Mesothelial cell of epicardium (in vitro differentiated cells): Measurements from ENCODE around the gene RIMBP2. TPM values are rescaled to one million over a fixed set of nuclear protein-coding genes. Genes with fewer than 3 reads are reported as not detected.

Experiments
- DNase-seq, 2 experiments: peaks; one replicate each; pipeline ENCODE4 v3.0.0; 2021; ENCODE audit warnings: low spot score in 2 of 2; ENCODE audit not compliant: unreplicated experiment in 2 of 2
- H3K27ac Mint-ChIP-seq: 2 replicates; pipeline ENCODE4 v1.8.0; 2021; ENCODE audit warnings: mixed read lengths
- H3K27me3 Mint-ChIP-seq: 2 replicates; pipeline ENCODE4 v1.8.0; 2021; ENCODE audit warnings: low read depth, mixed read lengths
- H3K36me3 Mint-ChIP-seq: 2 replicates; pipeline ENCODE4 v1.8.0; 2021; ENCODE audit warnings: mixed read lengths
- H3K4me1 Mint-ChIP-seq: 2 replicates; pipeline ENCODE4 v1.8.0; 2021; ENCODE audit warnings: mixed read lengths
- H3K4me3 Mint-ChIP-seq: 2 replicates; pipeline ENCODE4 v1.8.0; 2021; ENCODE audit warnings: mild to moderate bottlenecking, moderate library complexity, mixed read lengths
- H3K9me3 Mint-ChIP-seq: 2 replicates; pipeline ENCODE4 v1.8.0; 2021; ENCODE audit warnings: mixed read lengths
- total RNA-seq: library from RNA; stranded (reverse); gene quantifications from 3 replicates; pipeline ENCODE4 v1.2.1, GENCODE V29; 2021
- TF ChIP-seq, protein P1 (sequence below): fragments of 200-600 bp; sonication (generic); IDR thresholded peaks from one replicate; pipeline ENCODE4 v1.5.0; 2021; ENCODE audit warnings: antibody characterized with exemption; ENCODE audit not compliant: unreplicated experiment

The RIMBP2 gene
- total RNA-seq, 1 donor from 2014 or later: 8.6 TPM

DNA sequence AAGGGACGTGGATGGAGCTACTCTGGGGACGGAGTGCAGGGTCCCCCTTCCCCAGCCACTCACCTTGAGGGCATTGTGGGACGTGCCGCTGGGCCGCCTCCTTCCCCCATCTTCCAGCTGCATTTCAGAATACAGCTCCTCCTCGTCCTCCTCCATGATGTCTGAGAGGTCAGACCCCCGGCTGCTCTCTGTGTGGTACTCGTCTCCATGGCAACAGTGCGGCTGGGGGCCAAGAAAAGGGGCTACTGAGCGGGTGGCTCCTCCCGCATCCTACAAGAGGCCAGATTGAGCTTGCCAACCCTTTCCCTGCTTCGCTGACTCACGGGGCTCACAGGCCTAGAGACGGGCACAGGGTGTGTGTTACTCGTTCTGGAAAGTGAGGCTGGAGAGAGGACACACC is 288.0 kb downstream of the RIMBP2 start:
- TF ChIP-seq, protein P1, sequence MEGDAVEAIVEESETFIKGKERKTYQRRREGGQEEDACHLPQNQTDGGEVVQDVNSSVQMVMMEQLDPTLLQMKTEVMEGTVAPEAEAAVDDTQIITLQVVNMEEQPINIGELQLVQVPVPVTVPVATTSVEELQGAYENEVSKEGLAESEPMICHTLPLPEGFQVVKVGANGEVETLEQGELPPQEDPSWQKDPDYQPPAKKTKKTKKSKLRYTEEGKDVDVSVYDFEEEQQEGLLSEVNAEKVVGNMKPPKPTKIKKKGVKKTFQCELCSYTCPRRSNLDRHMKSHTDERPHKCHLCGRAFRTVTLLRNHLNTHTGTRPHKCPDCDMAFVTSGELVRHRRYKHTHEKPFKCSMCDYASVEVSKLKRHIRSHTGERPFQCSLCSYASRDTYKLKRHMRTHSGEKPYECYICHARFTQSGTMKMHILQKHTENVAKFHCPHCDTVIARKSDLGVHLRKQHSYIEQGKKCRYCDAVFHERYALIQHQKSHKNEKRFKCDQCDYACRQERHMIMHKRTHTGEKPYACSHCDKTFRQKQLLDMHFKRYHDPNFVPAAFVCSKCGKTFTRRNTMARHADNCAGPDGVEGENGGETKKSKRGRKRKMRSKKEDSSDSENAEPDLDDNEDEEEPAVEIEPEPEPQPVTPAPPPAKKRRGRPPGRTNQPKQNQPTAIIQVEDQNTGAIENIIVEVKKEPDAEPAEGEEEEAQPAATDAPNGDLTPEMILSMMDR: no peak
- H3K9me3 Mint-ChIP-seq: no peaks in the 10 kb centered on the region
- H3K27ac Mint-ChIP-seq: no peak overlapping the region
- no peaks in the 10 kb centered on the region for H3K27me3 Mint-ChIP-seq
- no peaks in the 10 kb centered on the region for H3K4me1 Mint-ChIP-seq
- H3K36me3 Mint-ChIP-seq: no peaks in the 10 kb centered on the region
- no peak overlapping the region for H3K4me3 Mint-ChIP-seq
- DNase-seq: no peak

DNA sequence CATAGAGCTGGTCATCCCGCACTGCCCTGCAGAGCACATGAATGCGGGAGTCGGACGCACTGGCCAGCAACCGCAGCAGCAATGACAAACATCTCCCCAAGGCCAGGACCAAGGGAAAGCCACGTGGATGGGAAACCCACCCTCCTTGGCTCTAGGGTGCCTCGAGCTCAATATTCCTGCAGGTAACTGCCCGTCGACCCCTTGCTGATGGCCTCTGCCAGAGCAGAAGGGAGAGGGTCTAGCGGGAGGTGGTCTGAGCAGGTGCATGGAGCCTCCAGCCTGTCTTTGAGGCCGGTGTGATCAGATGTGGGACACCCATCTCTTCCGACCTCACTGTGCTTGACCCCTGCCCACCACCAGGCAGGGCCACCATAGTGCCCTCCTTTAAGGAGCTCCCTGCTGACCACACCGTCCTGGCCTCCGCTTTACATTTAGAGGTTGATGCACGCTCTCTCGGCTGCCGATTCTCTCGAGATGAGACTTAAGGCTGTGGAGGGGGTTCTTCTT is 288.7 kb downstream of the RIMBP2 start:
- no peak for DNase-seq
- Mint-ChIP-seq H3K27ac (no peak overlapping the region), H3K4me1 (no peaks in the 10 kb centered on the region)

DNA sequence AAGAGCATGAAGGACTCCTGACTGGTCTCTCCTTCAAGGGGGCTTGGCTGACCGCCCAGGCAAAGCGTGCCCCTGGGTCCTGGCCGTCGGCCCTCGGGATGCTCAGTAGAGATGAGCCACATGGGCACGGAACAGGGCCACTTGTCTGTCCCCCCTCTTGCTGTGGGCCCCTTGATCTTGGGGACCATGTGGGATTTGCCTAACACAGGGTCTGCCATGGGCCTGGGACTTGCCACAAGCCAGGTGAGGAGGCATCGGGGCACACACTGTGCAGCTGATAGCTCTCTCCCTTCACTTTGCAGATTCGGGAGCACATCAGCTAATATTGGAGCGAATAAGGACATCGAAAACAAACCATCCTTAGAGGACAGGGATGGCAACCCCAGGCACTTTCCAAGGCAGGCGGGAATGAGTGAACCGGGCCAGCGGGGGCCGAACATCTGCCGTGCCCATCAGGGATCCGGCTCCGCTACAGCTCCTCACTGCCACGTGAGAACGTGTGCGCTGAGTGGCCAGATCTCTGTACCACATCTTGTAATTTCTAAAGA is 290.3 kb downstream of the RIMBP2 start:
- peaks cover 2% of the 10 kb centered on the region for H3K27me3 Mint-ChIP-seq
- no peaks in the 10 kb centered on the region for H3K4me1 Mint-ChIP-seq
- H3K36me3 Mint-ChIP-seq: no peaks in the 10 kb centered on the region
- H3K27ac Mint-ChIP-seq: no peak overlapping the region
- H3K9me3 Mint-ChIP-seq: no peaks in the 10 kb centered on the region
- no peak overlapping the region for H3K4me3 Mint-ChIP-seq
- TF ChIP-seq, protein P1: no peak
- DNase-seq: no peak

More for the DNA sequence above, 288.7 kb downstream of the RIMBP2 start:
- no peaks in the 10 kb centered on the region for H3K36me3 Mint-ChIP-seq
- TF ChIP-seq, protein P1: no peak
- peaks cover 2% of the 10 kb centered on the region for H3K27me3 Mint-ChIP-seq
- H3K4me3 Mint-ChIP-seq: no peak overlapping the region
- H3K9me3 Mint-ChIP-seq: no peaks in the 10 kb centered on the region

DNA sequence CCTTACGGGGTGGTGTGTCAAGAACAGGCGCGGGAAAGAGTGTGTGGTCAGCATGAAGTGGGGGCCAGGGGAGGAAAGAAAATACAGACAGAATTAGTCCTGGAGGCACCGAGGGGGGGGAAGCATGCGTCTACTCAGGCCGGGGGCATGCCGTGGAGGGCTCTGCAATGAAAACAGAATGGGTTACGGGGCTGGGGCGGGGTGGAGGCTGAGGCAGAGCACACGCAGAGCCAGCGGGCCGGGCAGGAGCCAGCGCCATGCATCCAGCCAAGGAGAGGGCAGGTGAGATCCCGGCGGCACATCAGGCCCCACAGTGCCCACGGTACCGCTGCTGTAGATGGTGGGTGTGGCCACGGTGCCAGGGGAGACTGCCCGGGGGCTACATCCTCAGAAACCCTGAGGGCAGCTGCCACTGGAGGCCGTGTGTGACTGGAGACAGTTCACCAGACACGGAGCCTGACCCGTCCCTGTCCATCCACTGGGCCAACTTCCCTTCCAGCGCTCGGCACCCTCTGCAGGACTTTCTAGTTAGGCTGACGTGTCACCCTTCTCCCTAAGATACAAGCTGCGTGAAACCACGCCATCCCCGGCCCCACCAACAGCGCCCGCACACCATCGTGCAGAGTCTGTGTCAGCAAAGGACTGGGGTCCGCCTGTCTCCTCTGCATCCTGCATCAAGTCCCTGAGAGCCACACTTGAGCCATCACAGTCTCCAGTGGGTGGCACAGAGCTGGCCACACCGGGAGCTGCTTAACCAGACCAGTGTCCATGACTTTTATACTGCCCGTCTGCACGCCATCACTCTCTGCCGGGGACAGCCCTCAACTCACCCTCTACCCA is 291.0 kb downstream of the RIMBP2 start:
- Mint-ChIP-seq H3K4me3 (no peak overlapping the region), H3K4me1 (no peaks in the 10 kb centered on the region), H3K9me3 (no peaks in the 10 kb centered on the region), H3K27me3 (peaks cover 2% of the 10 kb centered on the region), H3K36me3 (no peaks in the 10 kb centered on the region), H3K27ac (no peak overlapping the region)
- no peak for DNase-seq
- TF ChIP-seq, protein P1: no peak

DNA sequence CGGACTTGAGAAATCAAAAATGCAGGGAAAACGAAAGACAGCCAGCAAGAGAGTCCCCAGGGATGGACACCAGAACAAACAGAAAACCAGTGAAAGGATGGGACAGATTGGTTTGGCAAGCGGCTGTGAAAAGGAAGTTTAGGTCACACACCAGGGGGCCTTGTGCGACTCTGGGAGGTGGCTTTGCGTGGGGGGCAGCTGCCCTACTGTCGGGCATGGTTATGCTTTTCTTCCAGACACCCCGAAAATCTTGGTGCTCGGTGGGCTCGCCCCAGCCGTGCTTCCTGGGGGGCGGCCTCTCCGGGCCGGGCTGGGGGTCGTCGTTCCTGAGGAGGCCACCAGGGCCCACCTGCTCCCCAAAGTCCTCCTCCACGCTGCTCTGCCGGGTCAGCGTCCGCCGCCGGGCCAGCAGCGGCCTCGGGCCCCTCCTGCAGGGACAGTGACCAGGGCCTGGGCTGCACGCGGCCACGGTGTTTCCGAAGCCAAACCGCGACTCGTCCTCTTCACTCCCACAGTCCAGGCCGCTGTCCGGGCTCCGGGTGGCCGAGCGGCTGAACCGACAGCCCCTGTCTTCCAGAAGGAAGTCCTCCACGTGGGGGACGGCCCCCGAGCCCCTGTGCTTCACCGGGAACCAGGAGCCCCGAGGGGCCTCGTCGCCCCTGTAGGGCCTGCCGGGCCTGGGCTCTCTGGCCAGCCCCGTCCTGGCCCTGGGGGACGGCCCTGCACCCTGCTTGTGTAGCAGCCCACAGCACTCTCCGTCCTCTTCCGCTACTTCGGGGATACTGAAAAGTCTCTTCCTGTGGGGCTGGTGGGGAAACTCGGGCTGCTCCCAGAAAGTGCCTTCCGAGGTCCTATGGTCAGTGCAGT is 291.9 kb downstream of the RIMBP2 start:
- Mint-ChIP-seq H3K4me1 (no peaks in the 10 kb centered on the region), H3K9me3 (no peaks in the 10 kb centered on the region), H3K27me3 (peaks cover 2% of the 10 kb centered on the region), H3K4me3 (no peak overlapping the region), H3K36me3 (no peaks in the 10 kb centered on the region), H3K27ac (no peak overlapping the region)
- DNase-seq: no peak
- TF ChIP-seq, protein P1: no peak
